Memory B cell (primary cell): Measurements from ENCODE around the gene DMAC2L.

Experiments used
- ATAC-seq: fragments of 150-1000 bp; cut with Tn5 transposase; 2 replicates; pipeline ENCODE4 v1.10.0; 2021; ENCODE audit warnings: low read depth, mild to moderate bottlenecking, moderate library complexity
- DNase-seq, 2 donors: peaks; one replicate each; pipeline ENCODE4 v3.0.0; 2022; ENCODE audit warnings: low spot score in 2 of 2
- H3K27ac Mint-ChIP-seq: one replicate; pipeline ENCODE4 v1.8.0; 2022; ENCODE audit warnings: mild to moderate bottlenecking, moderate library complexity, mixed read lengths
- H3K27me3 Mint-ChIP-seq: one replicate; pipeline ENCODE4 v1.8.0; 2022; ENCODE audit warnings: mixed read lengths
- H3K36me3 Mint-ChIP-seq: one replicate; pipeline ENCODE4 v1.8.0; 2022; ENCODE audit warnings: mild to moderate bottlenecking, mixed read lengths
- H3K4me1 Mint-ChIP-seq: one replicate; pipeline ENCODE4 v1.8.0; 2022; ENCODE audit warnings: mixed read lengths
- H3K4me3 Mint-ChIP-seq: one replicate; pipeline ENCODE4 v1.8.0; 2022; ENCODE audit warnings: mild to moderate bottlenecking, moderate library complexity, mixed read lengths
- H3K9me3 Mint-ChIP-seq: one replicate; pipeline ENCODE4 v1.8.0; 2022; ENCODE audit warnings: mixed read lengths

The DMAC2L gene

DNA sequence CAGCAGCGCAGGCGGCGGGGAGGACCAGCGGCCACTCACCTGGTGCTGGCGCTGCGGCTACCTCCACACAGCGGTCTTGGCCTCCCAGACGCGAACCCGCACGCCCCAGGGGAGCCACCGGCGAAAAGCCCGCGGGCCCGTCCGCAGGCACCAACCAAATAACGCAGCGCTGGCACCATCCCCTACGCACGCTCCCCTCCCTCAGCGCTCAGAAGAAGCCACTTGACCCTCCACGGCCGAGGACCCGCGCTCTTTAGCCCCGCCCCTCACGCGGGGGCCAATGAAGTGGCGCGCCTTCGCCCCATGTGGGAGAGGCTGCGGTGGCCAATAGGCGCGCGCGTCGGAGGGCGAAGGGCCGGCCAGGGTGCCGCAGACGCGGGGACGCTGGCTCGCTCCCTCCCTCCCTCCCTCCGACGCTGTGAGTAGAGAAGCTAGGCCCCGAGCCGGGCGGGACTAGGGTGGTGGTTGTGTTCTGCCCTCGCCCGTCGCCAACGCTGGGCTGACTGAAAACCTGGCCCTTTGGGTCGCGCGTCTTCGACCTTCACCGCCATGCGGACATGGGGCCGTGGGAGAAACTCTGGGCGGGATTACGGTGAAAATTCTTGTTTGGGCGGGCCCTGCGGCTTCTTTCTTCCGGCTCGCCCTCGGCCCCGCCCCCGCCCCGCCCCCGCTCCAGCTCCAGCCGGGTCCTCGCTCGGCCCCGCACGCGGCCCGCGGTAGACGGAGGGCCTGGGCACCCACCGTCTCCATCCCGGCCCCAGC lies at the start of gene DMAC2L, which contains the start of gene L2HGDH:
TSS of gene DMAC2L (plus strand) at position 353 of the 762 bp plus-strand sequence. CDS start 9,164 bp downstream, outside the sequence.
TSS of gene L2HGDH (minus strand) at position 258 of the 762 bp plus-strand sequence. CDS start at position 179, 79 bp downstream.
- Mint-ChIP-seq H3K27me3 (no peaks in the 10 kb centered on the region), H3K4me3 (peak within 1 kb of the TSS; percentile 95), H3K27ac (peak within 1 kb of the TSS; percentile 91), H3K9me3 (no peaks in the 10 kb centered on the region), H3K4me1 (peaks cover 26% of the 10 kb centered on the region), H3K36me3 (peaks cover 7% of the 10 kb centered on the region)
- DNase-seq (peak; percentile 81 to 85), ATAC-seq (peak; percentile 85)

DNA sequence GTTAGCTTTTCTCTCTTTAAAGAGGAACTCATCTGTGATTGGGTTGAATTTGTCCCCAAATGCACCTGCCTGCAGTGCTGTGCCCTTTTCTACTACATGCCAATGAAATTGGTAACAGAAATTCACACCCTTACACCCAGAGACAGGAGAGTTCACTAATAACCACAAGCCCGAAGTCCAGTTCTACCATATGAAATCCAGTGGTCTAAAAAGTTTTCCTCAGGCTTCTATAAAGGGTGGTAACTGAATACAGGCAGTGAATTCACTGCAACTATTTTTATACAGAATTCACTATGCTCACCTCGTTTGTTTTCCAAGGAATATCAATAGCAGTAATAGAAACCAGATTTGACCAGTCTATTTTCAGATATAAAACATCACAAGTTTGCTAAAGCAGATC lies 49.3 kb upstream of the DMAC2L start:
- H3K9me3 Mint-ChIP-seq = no peaks in the 10 kb centered on the region
- no peaks in the 10 kb centered on the region for H3K27me3 Mint-ChIP-seq
- peaks cover 3% of the 10 kb centered on the region for H3K36me3 Mint-ChIP-seq
- DNase-seq (no peak), ATAC-seq (no peak)
- H3K4me3 Mint-ChIP-seq = no peak overlapping the region
- H3K27ac Mint-ChIP-seq = no peak overlapping the region
- peaks cover 2% of the 10 kb centered on the region for H3K4me1 Mint-ChIP-seq

GRCh38 chr14:50263321-50263720 lies 48.8 kb upstream of the DMAC2L start:
- Mint-ChIP-seq H3K36me3 (peaks cover 3% of the 10 kb centered on the region), H3K27ac (no peak overlapping the region), H3K4me3 (no peak overlapping the region), H3K27me3 (no peaks in the 10 kb centered on the region), H3K9me3 (no peaks in the 10 kb centered on the region), H3K4me1 (peaks cover 2% of the 10 kb centered on the region)
- ATAC-seq (no peak), DNase-seq (no peak)

DNA sequence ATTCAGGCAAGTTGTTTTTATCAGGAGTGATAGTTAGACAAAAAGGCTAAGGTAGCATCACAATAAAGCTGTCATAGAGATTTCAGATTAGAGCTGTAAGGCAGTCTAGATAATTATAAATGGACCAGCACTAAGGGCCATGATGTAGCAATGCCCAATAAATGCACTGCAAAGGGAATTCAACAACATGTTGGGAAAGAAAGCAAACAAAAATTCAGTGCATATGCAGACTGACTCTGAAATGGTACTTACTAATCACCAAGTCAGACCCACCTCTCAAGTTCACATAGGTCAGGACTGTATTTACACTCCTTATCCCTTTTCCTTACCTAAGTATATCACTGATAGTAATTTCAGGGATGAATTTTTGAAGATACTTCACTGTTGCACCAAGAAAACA lies 47.1 kb upstream of the DMAC2L start:
- H3K4me1 Mint-ChIP-seq = peaks cover 2% of the 10 kb centered on the region
- no peak overlapping the region for H3K4me3 Mint-ChIP-seq
- H3K27ac Mint-ChIP-seq = no peak overlapping the region
- H3K27me3 Mint-ChIP-seq = no peaks in the 10 kb centered on the region
- H3K36me3 Mint-ChIP-seq = peaks cover 3% of the 10 kb centered on the region
- DNase-seq (no peak), ATAC-seq (no peak)
- no peaks in the 10 kb centered on the region for H3K9me3 Mint-ChIP-seq

DNA sequence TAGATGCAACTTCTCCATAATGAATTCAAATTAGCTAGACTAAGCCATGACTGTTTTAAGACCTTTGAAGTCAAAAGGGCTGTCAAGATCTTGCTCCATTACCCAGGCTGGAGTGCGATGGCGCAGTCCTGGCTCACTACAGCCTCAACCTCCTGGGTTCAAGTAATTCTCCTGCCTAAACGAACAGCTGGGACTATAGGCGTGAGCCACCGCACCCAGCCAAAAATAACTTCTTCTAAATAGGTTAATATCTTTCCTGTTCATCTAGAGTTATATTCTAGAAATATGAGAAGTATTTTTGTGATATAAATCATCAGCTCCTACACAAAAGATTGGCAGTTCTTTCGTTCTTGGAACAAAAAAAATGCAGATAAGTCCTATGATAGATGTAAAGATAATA lies 41.2 kb upstream of the DMAC2L start:
- no peaks in the 10 kb centered on the region for H3K27me3 Mint-ChIP-seq
- no peak overlapping the region for H3K27ac Mint-ChIP-seq
- no peaks in the 10 kb centered on the region for H3K9me3 Mint-ChIP-seq
- no peaks in the 10 kb centered on the region for H3K4me1 Mint-ChIP-seq
- no peak for ATAC-seq
- no peak overlapping the region for H3K4me3 Mint-ChIP-seq
- H3K36me3 Mint-ChIP-seq = no peaks in the 10 kb centered on the region
- no peak for DNase-seq

DNA sequence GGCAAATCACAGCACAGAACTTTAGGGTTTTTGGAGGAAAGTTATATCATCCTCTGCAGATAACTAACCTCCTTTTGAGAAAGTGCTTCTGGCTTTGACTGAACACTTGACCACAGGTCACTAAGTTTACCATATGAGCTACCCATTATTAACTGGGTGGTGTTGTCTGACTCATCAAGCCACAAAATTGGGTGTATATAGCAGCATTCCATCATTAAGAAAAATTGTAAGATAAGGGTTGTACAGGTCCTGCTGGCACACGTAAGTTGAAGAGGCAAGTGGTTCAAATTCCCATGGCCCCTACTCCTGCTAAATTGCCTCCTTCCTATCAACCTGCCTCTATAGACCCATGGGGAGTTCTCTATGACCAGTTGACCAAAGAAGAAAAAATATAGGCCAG lies 39.6 kb upstream of the DMAC2L start:
- Mint-ChIP-seq H3K27me3 (no peaks in the 10 kb centered on the region), H3K27ac (no peak overlapping the region), H3K9me3 (no peaks in the 10 kb centered on the region), H3K4me1 (no peaks in the 10 kb centered on the region), H3K4me3 (no peak overlapping the region), H3K36me3 (no peaks in the 10 kb centered on the region)
- ATAC-seq (no peak), DNase-seq (no peak)

DNA sequence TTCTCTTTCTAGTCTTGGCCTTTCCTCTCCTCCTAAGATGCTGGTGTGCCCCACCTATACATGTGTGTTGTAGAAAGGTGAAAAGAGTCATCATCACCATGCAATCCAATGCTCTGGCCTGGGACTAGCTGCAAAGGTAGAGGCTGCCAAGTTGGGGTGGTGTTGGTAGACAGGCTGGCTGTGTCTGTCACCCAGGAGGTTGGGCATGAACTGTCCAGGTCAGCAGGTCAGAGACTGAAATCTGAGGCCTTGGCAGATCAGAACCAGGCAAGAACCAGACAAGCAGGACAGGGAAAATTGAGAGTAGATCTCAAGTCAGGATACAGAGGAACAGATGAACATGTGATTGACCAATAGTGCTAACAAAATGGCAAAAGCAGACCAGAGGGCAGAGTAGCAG lies 26.3 kb upstream of the DMAC2L start:
- Mint-ChIP-seq H3K9me3 (no peaks in the 10 kb centered on the region), H3K27ac (no peak overlapping the region), H3K4me3 (no peak overlapping the region), H3K27me3 (no peaks in the 10 kb centered on the region), H3K4me1 (no peaks in the 10 kb centered on the region), H3K36me3 (peaks cover 9% of the 10 kb centered on the region)
- ATAC-seq (no peak), DNase-seq (no peak)

DNA sequence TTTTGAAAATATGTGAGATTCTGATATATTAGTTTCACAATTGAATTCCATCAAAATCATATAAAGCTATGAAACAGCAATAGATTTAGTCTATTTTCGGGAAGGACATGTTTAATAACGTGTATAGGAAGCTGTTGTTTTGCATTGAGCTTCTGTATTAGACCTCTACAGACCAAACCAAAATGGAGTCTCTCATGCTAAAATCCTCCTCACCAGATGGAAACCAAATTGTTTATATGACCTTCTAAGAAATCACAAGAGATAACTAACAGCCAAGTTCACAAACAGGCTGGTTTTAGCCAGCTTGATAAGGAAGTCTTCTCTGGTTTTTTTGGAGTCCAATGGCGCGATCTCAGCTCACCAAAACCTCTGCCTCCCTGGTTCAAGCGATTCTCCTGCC lies 24.0 kb upstream of the DMAC2L start:
- H3K27me3 Mint-ChIP-seq = no peaks in the 10 kb centered on the region
- peaks cover 8% of the 10 kb centered on the region for H3K36me3 Mint-ChIP-seq
- no peak overlapping the region for H3K27ac Mint-ChIP-seq
- no peak for DNase-seq
- no peak overlapping the region for H3K4me3 Mint-ChIP-seq
- ATAC-seq = no peak
- H3K9me3 Mint-ChIP-seq = no peaks in the 10 kb centered on the region
- no peaks in the 10 kb centered on the region for H3K4me1 Mint-ChIP-seq

DNA sequence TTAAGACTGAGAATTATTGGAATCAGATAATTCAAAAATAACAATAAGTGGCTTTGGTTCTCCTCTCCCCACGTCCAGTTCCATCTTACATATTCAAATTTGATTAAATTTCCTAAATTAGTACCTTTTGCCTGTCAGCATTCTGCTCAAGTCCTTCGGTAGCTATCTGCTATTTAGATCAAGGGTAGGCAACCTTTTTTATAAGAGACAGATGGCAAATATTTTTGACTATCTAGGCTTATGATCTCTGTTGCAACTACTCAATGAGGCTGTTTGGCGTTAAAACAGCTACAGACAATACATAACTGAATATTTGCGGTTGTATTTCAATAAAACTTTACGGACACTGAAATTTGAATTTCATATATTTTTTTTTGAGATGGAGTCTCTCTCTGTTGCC lies 21.8 kb upstream of the DMAC2L start:
- Mint-ChIP-seq H3K27me3 (no peaks in the 10 kb centered on the region), H3K4me3 (no peak overlapping the region), H3K4me1 (no peaks in the 10 kb centered on the region), H3K27ac (no peak overlapping the region), H3K36me3 (peaks cover 15% of the 10 kb centered on the region), H3K9me3 (no peaks in the 10 kb centered on the region)
- ATAC-seq = no peak
- no peak for DNase-seq

DNA sequence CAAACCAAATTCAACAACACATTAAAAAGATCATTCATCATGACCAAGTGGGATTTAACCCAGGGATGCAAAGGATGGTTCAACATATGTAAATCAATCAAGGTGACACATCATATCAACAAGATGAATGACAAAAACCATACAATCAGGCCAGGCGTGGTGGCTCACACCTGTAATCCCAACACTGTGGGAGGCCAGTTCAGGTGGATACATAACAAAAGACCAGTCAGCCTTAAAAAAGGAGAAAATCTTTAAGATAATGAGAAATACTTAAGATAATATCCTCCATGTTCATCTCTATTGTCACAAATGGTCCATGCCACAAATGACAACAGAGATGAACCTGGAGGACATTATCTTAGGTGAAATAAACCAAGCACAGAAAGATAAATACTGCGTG lies 12.5 kb upstream of the DMAC2L start:
- no peak for ATAC-seq
- H3K36me3 Mint-ChIP-seq = peaks cover 7% of the 10 kb centered on the region

GRCh38 chr14:50301914-50302313 lies 10.2 kb upstream of the DMAC2L start:
- DNase-seq = no peak
- Mint-ChIP-seq H3K27ac (no peak overlapping the region), H3K4me3 (no peak overlapping the region), H3K36me3 (peaks cover 7% of the 10 kb centered on the region), H3K4me1 (peaks cover 5% of the 10 kb centered on the region), H3K9me3 (no peaks in the 10 kb centered on the region), H3K27me3 (no peaks in the 10 kb centered on the region)
- no peak for ATAC-seq

More for the DNA sequence above, 12.5 kb upstream of the DMAC2L start:
- Mint-ChIP-seq H3K27me3 (no peaks in the 10 kb centered on the region), H3K4me3 (no peak overlapping the region), H3K27ac (no peak overlapping the region), H3K4me1 (peaks cover 5% of the 10 kb centered on the region), H3K9me3 (no peaks in the 10 kb centered on the region)
- DNase-seq = no peak

DNA sequence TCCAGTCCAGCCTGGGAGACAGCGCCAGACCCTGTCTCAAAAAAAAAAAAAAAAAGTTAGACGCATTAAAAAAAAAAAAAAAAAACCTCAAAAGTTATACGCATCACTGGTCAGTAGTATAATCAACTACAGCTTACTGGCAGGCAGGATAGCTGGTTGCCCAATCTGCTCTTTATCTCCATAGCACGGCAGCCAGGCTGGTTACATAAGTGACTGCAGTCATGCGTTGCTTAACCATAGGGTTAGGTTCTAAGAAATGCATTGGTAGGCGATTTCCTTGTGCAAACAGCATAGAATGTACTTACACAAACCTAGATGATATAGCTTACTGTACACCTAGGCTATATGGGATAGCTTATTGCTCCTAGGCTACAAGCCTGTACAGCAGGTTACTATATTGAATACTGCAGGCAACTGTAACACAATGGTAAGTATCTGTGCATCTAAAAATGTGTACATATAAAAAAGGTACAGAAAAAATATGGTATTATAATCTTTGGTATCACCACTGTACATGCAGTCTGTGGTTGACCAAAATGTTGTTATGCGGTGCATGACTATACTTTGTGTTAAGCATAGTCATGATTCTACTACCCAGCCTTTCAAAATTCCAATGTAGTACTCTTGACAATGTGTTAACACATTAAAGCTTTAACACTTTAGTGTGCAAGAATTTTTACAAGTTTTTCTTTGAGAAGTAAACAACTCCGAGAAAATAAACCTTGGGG lies 8.2 kb upstream of the DMAC2L start:
- no peak for ATAC-seq
- Mint-ChIP-seq H3K27me3 (no peaks in the 10 kb centered on the region), H3K4me3 (no peak overlapping the region), H3K36me3 (peaks cover 4% of the 10 kb centered on the region), H3K27ac (no peak overlapping the region), H3K9me3 (no peaks in the 10 kb centered on the region), H3K4me1 (peaks cover 2% of the 10 kb centered on the region)
- DNase-seq = no peak

GRCh38 chr14:50308363-50308915 lies 3.7 kb upstream of the DMAC2L start:
- Mint-ChIP-seq H3K27me3 (no peaks in the 10 kb centered on the region), H3K27ac (no peak overlapping the region), H3K4me1 (peaks cover 12% of the 10 kb centered on the region), H3K9me3 (no peaks in the 10 kb centered on the region), H3K36me3 (no peaks in the 10 kb centered on the region), H3K4me3 (no peak overlapping the region)
- DNase-seq (no peak), ATAC-seq (no peak)

DNA sequence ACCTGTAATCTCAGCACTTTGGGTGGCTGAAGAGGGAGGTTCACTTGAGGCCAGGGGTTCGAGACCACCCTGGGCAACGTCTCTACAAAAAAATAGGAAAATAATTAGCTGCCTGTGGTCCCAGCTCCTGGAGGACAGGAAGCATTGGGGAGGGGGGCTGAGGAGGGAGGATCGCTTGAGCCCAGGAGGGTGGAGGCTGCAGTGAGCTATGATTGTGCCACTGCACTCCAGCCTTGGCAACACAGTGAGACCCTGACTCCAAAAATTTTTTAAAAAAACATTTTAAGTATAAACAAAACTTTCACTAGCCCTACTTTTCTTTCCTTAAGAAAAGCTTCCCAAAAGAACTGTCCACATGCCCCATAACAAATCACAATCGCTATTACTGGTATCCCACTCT lies 1.7 kb upstream of the DMAC2L start:
- Mint-ChIP-seq H3K4me1 (peaks cover 18% of the 10 kb centered on the region), H3K27ac (no peak overlapping the region), H3K36me3 (peaks cover 3% of the 10 kb centered on the region), H3K9me3 (no peaks in the 10 kb centered on the region), H3K4me3 (peak overlapping the region; percentile 43), H3K27me3 (no peaks in the 10 kb centered on the region)
- no peak for ATAC-seq
- no peak for DNase-seq
